ENCODE data around the gene COL5A3. TPM values are rescaled to one million over a fixed set of nuclear protein-coding genes. Genes with fewer than 3 reads are reported as not detected.

Gene COL5A3
- total RNA-seq, 1 donor from 2014 or later, result not detected

Other genes starting within 250 kb of the COL5A3 start
- gene ZNF846, start 241.8 kb downstream of the COL5A3 start, total RNA-seq, result 5.4 and 6.7 TPM in 2 replicates
- gene FBXL12, start 191.4 kb downstream of the COL5A3 start, total RNA-seq, result 9.8 and 10.4 TPM in 2 replicates
- 121 and 181 TPM in 2 replicates for gene UBL5, start 182.6 kb downstream of the COL5A3 start, total RNA-seq
- 122 and 123 TPM in 2 replicates for gene PIN1, start 175.2 kb downstream of the COL5A3 start, total RNA-seq
- 0.40 and 0.71 TPM in 2 replicates for gene OLFM2, start 74.0 kb downstream of the COL5A3 start, total RNA-seq
- not detected in 2 replicates for gene RDH8, start 3.0 kb upstream of the COL5A3 start, total RNA-seq
- 22.9 and 23.8 TPM in 2 replicates for gene SHFL, start 75.8 kb upstream of the COL5A3 start, total RNA-seq
- gene ANGPTL6, start 92.2 kb upstream of the COL5A3 start, total RNA-seq, result 0.20 and 0.28 TPM in 2 replicates
- 41.2 and 51.6 TPM in 2 replicates for gene PPAN, start 95.9 kb upstream of the COL5A3 start, total RNA-seq
- 2.2 and 4.0 TPM in 2 replicates for gene P2RY11, start 101.2 kb upstream of the COL5A3 start, total RNA-seq
- gene EIF3G, start 109.4 kb upstream of the COL5A3 start, total RNA-seq, result 335 and 417 TPM in 2 replicates
- gene DNMT1, start 184.4 kb upstream of the COL5A3 start, total RNA-seq, result 39.4 and 61.7 TPM in 2 replicates
- gene S1PR2, start 220.8 kb upstream of the COL5A3 start, total RNA-seq, result 0.25 and 0.46 TPM in 2 replicates
- gene MRPL4, start 241.7 kb upstream of the COL5A3 start, total RNA-seq, result 32.6 and 35.9 TPM in 2 replicates